Erythroblast (primary cell): ENCODE data around the gene MAP1B.

Experiments
- DNase-seq, 2 experiments: peaks; one replicate each; lab custom pipeline; 2025; lab: John Stamatoyannopoulos, UW
- GATA1 ChIP-seq: IDR thresholded peaks from 2 replicates; pipeline ENCODE4 v1.6.1; 2011; ENCODE audit warnings: low read depth, mild to moderate bottlenecking, control low read depth, low read length, moderate library complexity
- POLR2A ChIP-seq: IDR thresholded peaks from 2 replicates; pipeline ENCODE4 v1.6.1; 2011; ENCODE audit warnings: mild to moderate bottlenecking, low read length

The MAP1B gene

GRCh38 chr5:72129725-72130124, 22.4 kb downstream of the MAP1B start:
- DNase-seq, result no peak
- TF ChIP-seq POLR2A, result no peak

DNA sequence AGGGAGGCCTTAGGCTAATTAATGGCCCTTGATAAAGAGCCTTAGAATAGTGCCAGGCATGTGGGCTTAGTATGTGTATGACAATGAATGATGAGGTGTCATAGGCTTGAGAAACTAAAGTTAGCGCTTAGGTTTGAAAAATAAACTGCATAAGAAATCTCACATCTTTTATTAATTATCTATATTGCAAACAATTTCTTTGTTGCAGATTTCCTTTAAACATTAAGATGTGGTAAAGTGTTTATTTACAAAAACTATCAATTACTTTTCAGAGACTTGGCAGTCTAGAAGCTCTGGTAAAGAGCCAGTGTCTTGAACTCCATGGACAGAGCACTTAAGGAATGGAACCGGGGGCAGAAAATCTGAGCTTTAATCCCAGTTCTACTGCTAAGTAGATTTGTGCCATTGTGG, 23.1 kb downstream of the MAP1B start:
- TF ChIP-seq GATA1, result no peak
- no peak for TF ChIP-seq POLR2A
- DNase-seq, result no peak

DNA sequence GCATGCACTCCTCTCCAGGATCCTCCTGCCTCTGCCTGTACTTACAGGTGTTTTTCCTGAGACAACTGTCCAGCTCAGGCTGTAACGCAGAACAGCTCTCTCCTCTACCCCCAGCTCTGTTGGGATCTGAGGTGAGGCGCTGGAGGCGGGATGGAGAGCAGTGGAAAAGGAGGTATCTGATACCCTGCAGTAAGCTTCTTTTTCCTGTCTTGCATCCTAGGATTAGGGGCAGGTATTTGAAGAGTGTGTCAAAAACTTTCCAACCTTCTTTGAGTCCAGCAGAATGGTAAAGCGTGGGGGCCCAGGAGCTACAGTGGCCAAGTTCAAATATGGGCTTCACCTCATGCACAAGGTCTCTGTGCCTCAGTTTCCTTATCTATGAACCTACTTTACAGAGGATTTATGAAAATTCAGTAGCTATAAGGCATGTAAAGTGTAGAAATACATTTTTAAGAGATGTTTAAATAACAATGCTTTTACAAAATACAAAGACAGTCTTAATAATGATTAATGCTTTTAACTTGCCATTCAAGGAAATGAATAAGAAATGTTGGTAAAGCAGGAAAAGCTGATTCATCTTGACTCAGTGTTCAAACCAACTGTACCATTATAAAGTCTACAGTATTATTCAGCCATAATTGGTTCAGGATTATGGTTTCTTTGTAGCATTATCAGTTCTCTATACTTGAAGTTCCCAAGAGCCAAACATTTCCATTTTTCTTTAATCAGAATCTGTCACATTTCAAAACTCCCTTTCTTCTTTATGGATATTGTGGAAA, 26.1 kb downstream of the MAP1B start:
- no peak for DNase-seq

DNA sequence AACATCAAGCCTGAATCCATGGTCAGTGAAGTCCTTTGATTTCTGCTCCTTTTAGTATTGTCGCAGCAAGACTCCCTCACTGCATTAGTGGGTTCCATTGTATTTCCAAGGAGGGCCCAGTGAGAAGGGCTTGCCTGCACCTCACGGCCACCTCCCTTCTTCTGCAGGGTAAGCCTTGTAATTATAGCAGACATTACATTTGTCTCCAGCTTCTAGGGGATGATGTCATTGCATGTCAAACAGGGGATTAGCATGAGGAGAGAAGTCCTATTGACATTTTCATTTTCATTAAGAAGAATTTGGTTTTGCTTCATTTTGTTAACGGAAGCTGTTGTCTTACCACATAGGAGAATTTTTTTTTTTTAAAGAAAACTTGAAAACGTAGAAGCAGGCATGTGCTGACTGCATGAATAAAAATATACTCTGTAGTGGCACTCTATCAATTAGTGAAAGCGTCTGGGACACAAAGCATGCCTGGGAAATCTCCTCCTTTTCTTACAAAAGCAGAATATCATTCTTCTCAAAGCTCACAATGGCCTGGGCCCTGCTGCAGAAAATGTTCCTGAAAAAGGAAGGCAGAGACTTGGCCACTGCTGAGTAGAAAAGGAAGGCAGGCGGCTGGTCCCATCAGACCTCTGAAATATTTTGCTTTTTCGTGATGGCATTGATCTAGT, 27.1 kb downstream of the MAP1B start:
- TF ChIP-seq POLR2A (no peak), GATA1 (no peak)
- no peak for DNase-seq

More for the DNA sequence above, 26.1 kb downstream of the MAP1B start:
- TF ChIP-seq GATA1, result no peak
- TF ChIP-seq POLR2A, result no peak

DNA sequence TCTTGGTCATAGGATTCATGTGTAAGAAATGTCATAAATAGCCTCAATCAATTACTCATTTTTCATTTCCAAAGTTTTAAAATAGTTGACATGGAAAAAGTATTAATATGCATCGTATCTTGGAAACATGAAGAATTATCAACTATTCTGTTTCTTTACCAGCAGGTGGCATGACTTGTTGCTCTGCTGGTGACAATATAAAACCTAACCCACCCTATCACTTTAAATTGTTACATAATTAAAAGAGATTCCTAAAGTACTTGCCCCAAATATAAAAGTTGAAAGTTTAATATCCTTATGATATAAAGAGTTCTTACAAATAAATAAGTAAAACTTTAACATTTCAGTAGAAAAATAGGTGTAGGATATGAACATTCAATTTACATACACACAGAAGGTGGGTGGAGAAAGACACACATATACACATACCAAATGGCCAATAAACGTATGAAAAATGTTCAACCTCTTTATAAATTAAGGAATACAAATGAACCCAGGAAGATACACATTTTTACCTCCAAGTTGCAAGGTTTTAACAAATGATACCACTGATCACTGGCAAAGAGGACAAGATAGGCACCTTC, 30.6 kb downstream of the MAP1B start:
- DNase-seq, result peak; percentile 37 to 58

GRCh38 chr5:72138943-72139521, 31.8 kb downstream of the MAP1B start:
- no peak for TF ChIP-seq GATA1
- no peak for TF ChIP-seq POLR2A
- peak; percentile 51 to 69 for DNase-seq

More for the DNA sequence above, 30.6 kb downstream of the MAP1B start:
- TF ChIP-seq GATA1 (no peak), POLR2A (no peak)

DNA sequence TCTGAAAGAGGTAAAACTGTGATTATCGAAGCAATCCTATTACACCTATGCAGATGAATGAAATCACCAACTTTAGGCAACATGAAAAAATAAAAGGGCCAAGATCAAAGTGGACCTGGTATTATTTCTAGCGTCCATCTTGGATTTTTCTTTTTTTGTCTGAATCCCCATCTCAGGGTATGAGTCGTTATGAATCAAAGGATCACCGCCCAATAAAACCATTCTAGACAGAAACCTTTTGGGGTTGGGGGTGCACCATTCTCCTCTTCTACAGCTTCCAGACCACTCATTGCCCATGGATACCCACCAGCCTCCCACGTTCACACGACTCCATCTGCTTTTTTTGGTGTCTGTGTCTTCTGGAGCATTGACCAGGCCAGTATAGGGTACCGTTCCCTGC, 33.4 kb downstream of the MAP1B start:
- no peak for DNase-seq
- no peak for TF ChIP-seq GATA1
- TF ChIP-seq POLR2A, result no peak

DNA sequence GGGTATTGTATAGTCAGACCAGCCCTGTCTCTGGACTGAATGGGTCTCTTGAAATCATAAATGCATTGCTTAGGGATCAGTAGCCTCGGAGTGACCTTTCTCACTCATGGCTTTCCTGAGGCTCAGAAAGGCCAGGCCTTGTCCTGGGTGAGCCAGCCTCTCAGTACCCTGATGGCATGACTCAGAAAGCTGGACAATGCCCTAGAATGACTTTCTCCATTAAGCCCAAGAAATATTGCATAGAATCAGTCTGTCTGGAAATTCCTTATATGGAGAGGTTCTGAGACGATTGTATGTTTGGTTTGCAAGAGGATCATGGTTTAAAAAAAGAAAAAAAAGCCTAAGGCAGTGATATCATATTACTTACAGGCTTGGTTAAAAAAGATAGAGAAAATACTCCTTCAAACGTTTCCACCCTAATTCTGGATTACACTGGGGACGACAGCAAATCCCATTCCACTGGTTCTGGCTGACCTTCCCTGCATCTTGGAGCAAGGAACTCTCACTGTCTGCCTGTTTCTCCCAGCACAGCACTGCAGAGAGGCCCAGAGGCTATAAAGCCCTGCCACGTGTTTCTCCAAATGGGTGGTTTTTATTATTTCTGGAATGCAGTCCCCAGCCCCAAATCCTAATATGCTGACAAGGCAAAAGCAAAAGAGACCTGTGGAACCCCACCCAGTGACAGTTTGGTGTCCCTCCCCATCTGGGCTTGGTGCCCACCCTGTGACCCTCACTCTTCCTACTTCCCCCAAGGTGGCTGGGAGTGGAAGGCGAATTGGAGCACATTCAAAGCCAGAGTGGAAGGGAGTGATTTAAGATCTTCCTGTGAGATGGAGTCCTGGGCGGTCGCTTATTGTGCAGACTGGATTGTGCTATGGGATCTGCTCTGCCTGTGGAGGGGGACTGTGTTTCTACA, 34.4 kb downstream of the MAP1B start:
- DNase-seq, result no peak
- TF ChIP-seq GATA1, result no peak
- no peak for TF ChIP-seq POLR2A

- DNase-seq, result no peak
- TF ChIP-seq POLR2A, result no peak
- no peak for TF ChIP-seq GATA1
These were observed 37.5 kb downstream of the MAP1B start for GRCh38 chr5:72144762-72145161.

- no peak for DNase-seq
- TF ChIP-seq GATA1 (no peak), POLR2A (no peak)
These were observed 38.1 kb downstream of the MAP1B start for GRCh38 chr5:72145348-72145747.

GRCh38 chr5:72146056-72146455, 38.8 kb downstream of the MAP1B start:
- no peak for DNase-seq
- TF ChIP-seq GATA1, result no peak
- TF ChIP-seq POLR2A, result no peak

GRCh38 chr5:72147569-72147968, 40.3 kb downstream of the MAP1B start:
- no peak for TF ChIP-seq POLR2A
- no peak for TF ChIP-seq GATA1
- no peak for DNase-seq

DNA sequence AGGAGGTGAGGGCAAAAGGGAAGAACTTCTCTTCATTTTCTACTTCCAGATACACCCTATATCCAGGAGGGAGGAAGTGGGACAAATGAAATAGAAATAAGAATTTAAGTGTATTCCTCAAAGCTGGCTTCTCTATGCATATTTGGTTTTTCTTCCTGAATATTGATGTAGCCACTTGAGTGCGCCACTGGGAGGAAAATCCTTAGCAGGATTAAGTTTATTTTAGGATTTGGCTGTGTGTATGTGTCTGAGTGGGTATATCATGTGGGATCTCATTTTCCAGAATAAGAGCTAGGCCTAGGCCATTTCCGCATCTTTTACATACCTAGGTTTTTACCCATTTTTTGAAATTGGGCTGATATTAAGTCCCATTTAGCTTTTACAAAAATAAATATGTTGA, 42.5 kb downstream of the MAP1B start:
- no peak for DNase-seq

DNA sequence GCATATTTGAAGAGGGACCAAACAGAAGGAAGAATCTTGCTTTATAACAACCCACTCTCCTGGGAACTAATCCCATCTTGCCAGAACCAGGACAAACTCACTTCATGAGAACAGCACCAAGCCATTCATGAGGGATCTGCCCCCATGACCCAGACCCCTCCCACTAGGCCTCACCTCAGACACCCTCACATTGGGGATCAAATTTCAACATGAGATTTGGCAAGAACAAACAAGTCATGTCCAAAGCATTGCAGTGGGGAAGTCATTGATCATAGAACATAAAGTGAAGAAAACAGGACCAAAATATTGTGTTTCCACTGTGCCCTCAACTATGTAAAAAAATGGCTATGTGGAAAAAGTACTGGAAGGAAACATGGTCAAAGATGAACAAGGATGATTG, 43.9 kb downstream of the MAP1B start:
- TF ChIP-seq GATA1 (no peak), POLR2A (no peak)
- no peak for DNase-seq

More for the DNA sequence above, 42.5 kb downstream of the MAP1B start:
- TF ChIP-seq POLR2A (no peak), GATA1 (no peak)
